Measurements from ENCODE around the gene MAP3K8.

Gene MAP3K8

GRCh38 chr10:30488316-30488715, 54.3 kb downstream of the MAP3K8 start:
- no peak for TF ChIP-seq CTCF (IDR thresholded peaks at IDR 0.05; ENCODE audit: control insufficient read depth, insufficient read depth, low read depth, low read length, missing control alignments)
- no peak for DNase-seq (ENCODE audit: low read depth)
- no peak overlapping the region for H3K4me3 ChIP-seq (ENCODE audit: control insufficient read depth, low read depth, low read length)

GRCh38 chr10:30489346-30489745, 55.4 kb downstream of the MAP3K8 start:
- H3K4me3 ChIP-seq (ENCODE audit: control insufficient read depth, low read depth, low read length), result no peak overlapping the region
- DNase-seq (ENCODE audit: low read depth), result no peak
- TF ChIP-seq CTCF (IDR thresholded peaks at IDR 0.05; ENCODE audit: control insufficient read depth, insufficient read depth, low read depth, low read length, missing control alignments), result no peak

- DNase-seq (ENCODE audit: low read depth), result no peak
- H3K4me3 ChIP-seq (ENCODE audit: control insufficient read depth, low read depth, low read length), result no peak overlapping the region
Observed at GRCh38 chr10:30490289-30491000, 56.5 kb downstream of the MAP3K8 start.

GRCh38 chr10:30491204-30491915, 57.4 kb downstream of the MAP3K8 start:
- no peak for DNase-seq (ENCODE audit: low read depth)
- no peak overlapping the region for H3K4me3 ChIP-seq (ENCODE audit: control insufficient read depth, low read depth, low read length)
- no peak for TF ChIP-seq CTCF (IDR thresholded peaks at IDR 0.05; ENCODE audit: control insufficient read depth, insufficient read depth, low read depth, low read length, missing control alignments)

More at GRCh38 chr10:30490289-30491000, 56.5 kb downstream of the MAP3K8 start:
- TF ChIP-seq CTCF (IDR thresholded peaks at IDR 0.05; ENCODE audit: control insufficient read depth, insufficient read depth, low read depth, low read length, missing control alignments), result no peak

GRCh38 chr10:30491916-30492515, 58.0 kb downstream of the MAP3K8 start:
- H3K4me3 ChIP-seq (ENCODE audit: control insufficient read depth, low read depth, low read length), result no peak overlapping the region
- TF ChIP-seq CTCF (IDR thresholded peaks at IDR 0.05; ENCODE audit: control insufficient read depth, insufficient read depth, low read depth, low read length, missing control alignments), result no peak
- DNase-seq (ENCODE audit: low read depth), result no peak

- DNase-seq (ENCODE audit: low read depth), result no peak
- no peak overlapping the region for H3K4me3 ChIP-seq (ENCODE audit: control insufficient read depth, low read depth, low read length)
Observed at GRCh38 chr10:30493609-30494530, 59.9 kb downstream of the MAP3K8 start.

More at GRCh38 chr10:30493609-30494530, 59.9 kb downstream of the MAP3K8 start:
- no peak for TF ChIP-seq CTCF (IDR thresholded peaks at IDR 0.05; ENCODE audit: control insufficient read depth, insufficient read depth, low read depth, low read length, missing control alignments)
